Erythroblast (primary cell): ENCODE results near the gene USP5.

Experiments
- GATA1 ChIP-seq: IDR thresholded peaks from 2 replicates; pipeline ENCODE4 v1.6.1; 2011; ENCODE audit warnings: low read depth, mild to moderate bottlenecking, control low read depth, low read length, moderate library complexity
- POLR2A ChIP-seq: IDR thresholded peaks from 2 replicates; pipeline ENCODE4 v1.6.1; 2011; ENCODE audit warnings: mild to moderate bottlenecking, low read length

- TF ChIP-seq POLR2A = no peak
- no peak for TF ChIP-seq GATA1
These were observed 1.9 kb upstream of the USP5 start for GRCh38 chr12:6849976-6850560.
